ENCODE data around the gene PNPLA7. TPM values are rescaled to one million over a fixed set of nuclear protein-coding genes. Genes with fewer than 3 reads are reported as not detected.

The PNPLA7 gene
- total and polyA plus RNA-seq, 2 of the 8 experiments (the other 6 are each of a cell fraction or from before 2014, with no cell fraction given), result 0.35 to 0.47 TPM

GRCh38 chr9:137505421-137506140 is 44.6 kb downstream of the PNPLA7 start:
- H3K9ac ChIP-seq (replicated peaks in 1 of 4; ENCODE audit: extremely low read depth in 1 of 4, low read depth in 3 of 4, low read length in 3 of 4), result no peak overlapping the region
- no peak overlapping the region for H2AK5ac ChIP-seq (ENCODE audit: low read depth, low read length)
- peaks cover 0 to 27% of the 10 kb centered on the region in 2 experiments; a peak in 1 of 4 replicates for H3K9me3 ChIP-seq (ENCODE audit: insufficient read depth in 2 of 2, low read depth in 1 of 2, low read length in 1 of 2)
- H3K79me2 ChIP-seq (ENCODE audit: control insufficient read depth in 1 of 2, insufficient read depth in 2 of 2, low read length in 2 of 2), result no peaks in the 10 kb centered on the region
- no peak overlapping the region for H3K4ac ChIP-seq (replicated peaks; ENCODE audit: insufficient read length, low read depth, low read length)
- H2BK120ac ChIP-seq (replicated peaks; ENCODE audit: low read depth, low read length), result no peak overlapping the region
- H2AFZ ChIP-seq (ENCODE audit: low read length), result no peak overlapping the region
- H4K20me1 ChIP-seq (replicated peaks in 1 of 2; ENCODE audit: control insufficient read depth in 1 of 2, insufficient read depth in 2 of 2, low read length in 2 of 2), result no peaks in the 10 kb centered on the region
- H3K23ac ChIP-seq (ENCODE audit: insufficient read length), result no peak overlapping the region
- no peak overlapping the region for H2BK12ac ChIP-seq (ENCODE audit: low read depth, low read length)
- no peak overlapping the region for H3K4me2 ChIP-seq (ENCODE audit: insufficient read depth in 1 of 2, low read depth in 2 of 2, low read length in 2 of 2)
- H4K91ac ChIP-seq (replicated peaks; ENCODE audit: insufficient read length, low read length), result no peak overlapping the region
- no peaks in the 10 kb centered on the region for H3K4me1 ChIP-seq (replicated peaks in 1 of 4; ENCODE audit: control insufficient read depth in 3 of 4, insufficient read depth in 4 of 4, low read length in 3 of 4)
- H2BK20ac ChIP-seq (ENCODE audit: low read length), result no peak overlapping the region
- H2BK15ac ChIP-seq (ENCODE audit: low read length), result no peak overlapping the region
- no peak overlapping the region for H2BK5ac ChIP-seq (ENCODE audit: low read depth, low read length)
- no peak overlapping the region for H3K4me3 ChIP-seq (ENCODE audit: extremely low read depth in 1 of 4, insufficient read depth in 2 of 4, low read depth in 3 of 4, low read length in 4 of 4)
- CTCF ChIA-PET (ENCODE audit: partially characterized antibody), result interaction anchor here (1.0 to 1.7 kb wide), 6 partner anchors 8 to 49 kb away, joined by 3 to 4 read pairs (median 3); no protein-coding TSS in a partner anchor
- 88% methylated on average over 27 of the region's 28 CpGs; no CpG with 5 or more reads in 1 of the 2 experiments for WGBS, 2 experiments (ENCODE audit: extremely low coverage in 1 of 2, insufficient coverage in 1 of 2, insufficient read length in 1 of 2, insufficient replicate concordance in 2 of 2, low coverage in 1 of 2, low lambda C conversion rate in 2 of 2, missing lambda C conversion rate in 1 of 2)
- H3K23me2 ChIP-seq (ENCODE audit: low read depth, low read length), result 0 out of 2 replicates have a peak, but pooled peaks cover 2% of the 10 kb centered on the region
- no peak overlapping the region for H3K56ac ChIP-seq (replicated peaks; ENCODE audit: insufficient read length, low read depth, low read length)
- H3K36me3 ChIP-seq (ENCODE audit: control insufficient read depth in 2 of 4, insufficient read depth in 4 of 4, low read length in 3 of 4), result no peaks in the 10 kb centered on the region
- POLR2A ChIA-PET (ENCODE audit: partially characterized antibody), result no interaction called here
- FAIRE-seq (no peak), DNase-seq (ENCODE audit: low read depth in 1 of 2, low spot score in 2 of 2) (no peak)
- no peaks in the 10 kb centered on the region for H3K79me1 ChIP-seq (ENCODE audit: low read depth, low read length)
- H3K14ac ChIP-seq (ENCODE audit: insufficient read length), result no peak overlapping the region
- no peak overlapping the region for H4K8ac ChIP-seq (ENCODE audit: extremely low read depth, insufficient read depth, low read length)
- H3K27ac ChIP-seq (ENCODE audit: low read depth, low read length), result no peak overlapping the region
- H3K27me3 ChIP-seq (replicated peaks in 1 of 4; ENCODE audit: control insufficient read depth in 3 of 4, extremely low read depth in 1 of 4, insufficient read depth in 3 of 4, low read length in 3 of 4), result no peaks in the 10 kb centered on the region
- no peak overlapping the region for H4K5ac ChIP-seq (ENCODE audit: insufficient read length, low read depth, low read length)
- no peak overlapping the region for H3K18ac ChIP-seq (ENCODE audit: extremely low read depth, low read length)
- TF ChIP-seq BRCA1 (IDR thresholded peaks at IDR 0.05; ENCODE audit: low read depth, low read length), result no peak
- TF ChIP-seq CTBP2 (IDR thresholded peaks at IDR 0.05; ENCODE audit: borderline replicate concordance, insufficient read depth, insufficient read length, low read length), result no peak
- TF ChIP-seq YY1 (IDR thresholded peaks at IDR 0.05; ENCODE audit: low read depth, low read length), result no peak
- no peak for TF ChIP-seq USF2 (IDR thresholded peaks at IDR 0.05; ENCODE audit: low read length)
- no peak for TF ChIP-seq PHF8 (conservative IDR thresholded peaks at IDR 0.05; ENCODE audit: low read depth, low read length)
- TF ChIP-seq KDM1A (IDR thresholded peaks at IDR 0.05; ENCODE audit: borderline replicate concordance, low read length), result no peak
- TF ChIP-seq POLR2A (IDR thresholded peaks at IDR 0.05; ENCODE audit: control extremely low read depth in 1 of 2, low read depth in 2 of 2, low read length in 2 of 2), result no peak
- TF ChIP-seq NANOG (IDR thresholded peaks at IDR 0.05; ENCODE audit: insufficient read depth, low read depth, low read length, poor library complexity, severe bottlenecking), result no peak

Data from H1 (cell line).